ENCODE results near the gene CHD9NB. TPM values are rescaled to one million over a fixed set of nuclear protein-coding genes. Genes with fewer than 3 reads are reported as not detected.
A peak's percentile ranks its signal among the peaks of the same experiment; 100 is the strongest.
"Not testable (repeated sequence)": the region's sequence is repeated elsewhere in the genome, so short reads cannot be mapped to it uniquely, and the experiment has no call there.

The CHD9NB gene
- total and polyA plus RNA-seq, 9 of the 15 experiments (the other 6 are each of a cell fraction or from before 2014, with no cell fraction given): 0.06 to 0.10 (median 0.07) TPM; not detected in 6

DNA sequence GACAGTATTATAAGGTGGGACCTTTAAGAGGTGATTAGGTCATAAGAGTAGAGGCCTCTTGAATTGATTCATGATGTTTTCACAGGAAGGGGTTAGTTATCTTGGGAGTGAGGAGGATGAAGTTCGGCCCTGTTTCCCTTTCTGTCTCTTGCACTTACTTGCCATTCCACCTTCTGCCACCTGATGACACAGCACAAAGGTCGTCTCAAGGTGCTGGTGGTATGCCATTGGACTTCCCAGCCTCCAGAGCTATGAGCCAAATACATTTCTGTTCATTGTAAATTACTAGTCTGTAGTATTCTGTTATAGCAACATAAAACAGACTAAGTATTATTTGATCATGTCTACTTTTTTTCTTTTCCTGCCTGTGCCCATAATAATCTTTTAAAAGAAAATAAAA, 25.6 kb upstream of the CHD9NB start:
- Histone ChIP-seq H3K9ac (ENCODE audit: insufficient read depth in 1 of 2, low read depth in 2 of 2, low read length in 2 of 2) (no peak overlapping the region), H3K36me3 (ENCODE audit: control insufficient read depth, insufficient read depth, low read length) (peaks cover 9% of the 10 kb centered on the region; the same call in 1 of the 3 replicates), H3K4me1 (replicated peaks in 1 of 2; ENCODE audit: control insufficient read depth in 2 of 2, insufficient read depth in 2 of 2, low read length in 2 of 2) (peaks cover 0 to 37% of the 10 kb centered on the region in 2 experiments; a peak in 3 of 5 replicates), H3K4me3 (no peak overlapping the region), H3K9me3 (replicated peaks; ENCODE audit: control insufficient read depth, insufficient read depth, low read depth, low read length) (no peaks in the 10 kb centered on the region; the same call in 1 of the 2 replicates), H3K4me2 (ENCODE audit: insufficient read depth, low read length) (0 out of 2 replicates have a peak overlapping the region, but pooled peaks have one; percentile 56), H3K27ac (ENCODE audit: extremely low read depth, low read depth, low read length) (0 out of 3 replicates have a peak overlapping the region, but pooled peaks have one; percentile 6), H3K79me2 (ENCODE audit: control insufficient read depth, insufficient read depth, low read length) (peaks cover 71% of the 10 kb centered on the region), H3K27me3 (ENCODE audit: control insufficient read depth in 2 of 2, insufficient read depth in 2 of 2, low read length in 2 of 2) (no peaks in the 10 kb centered on the region), H2AFZ (ENCODE audit: low read depth, low read length) (no peak overlapping the region), H4K20me1 (replicated peaks; ENCODE audit: control insufficient read depth, insufficient read depth, low read length) (no peaks in the 10 kb centered on the region; the same call in 1 of the 2 replicates), H3K9me1 (ENCODE audit: control insufficient read depth, insufficient read depth, low read length) (no peaks in the 10 kb centered on the region)
- FAIRE-seq: no peak
- TF ChIP-seq C11orf30 (IDR thresholded peaks at IDR 0.05; ENCODE audit: low read depth) (0 out of 2 replicates have a peak, but pooled peaks have one; percentile 23), ZNF551 (CRISPR knock-in tag; IDR thresholded peaks at IDR 0.05) (no peak), MXI1 (IDR thresholded peaks at IDR 0.05; ENCODE audit: low read depth, low read length) (no peak), NFE2 (IDR thresholded peaks at IDR 0.05; ENCODE audit: low read depth) (peak; percentile 69), ESRRA (IDR thresholded peaks at IDR 0.05; ENCODE audit: borderline replicate concordance, low read depth) (peak; percentile 63; the same call in 1 of the 2 replicates), ZNF316 (IDR thresholded peaks at IDR 0.05) (peak; percentile 32)
- DNase-seq (ENCODE audit: extremely low read depth in 1 of 4, low spot score in 3 of 4): no peak
- in situ Hi-C loops (cut with MboI) (no loop called here), intact Hi-C loops (cut with micrococcal nuclease) (no loop called here)
- ChIA-PET POLR2A (interaction anchor here (0.7 to 1.2 kb wide), 3 partner anchors 23 to 134 kb away, joined by 3 to 4 read pairs (median 4); partner anchors contain the start of gene CHD9), CTCF (ENCODE audit: low intra/inter-chr PET ratio) (interaction anchor here (1.1 kb wide), 1 partner anchor 23 kb away, joined by 4 read pairs; the partner anchor contains the start of gene CHD9)
- BruUV-seq (replicated peaks): no TSS peak
- no peak for ATAC-seq
- WGBS (ENCODE audit: insufficient coverage, low coverage, missing lambda C conversion rate): 13% methylated on average over 2 of the region's 2 CpGs

DNA sequence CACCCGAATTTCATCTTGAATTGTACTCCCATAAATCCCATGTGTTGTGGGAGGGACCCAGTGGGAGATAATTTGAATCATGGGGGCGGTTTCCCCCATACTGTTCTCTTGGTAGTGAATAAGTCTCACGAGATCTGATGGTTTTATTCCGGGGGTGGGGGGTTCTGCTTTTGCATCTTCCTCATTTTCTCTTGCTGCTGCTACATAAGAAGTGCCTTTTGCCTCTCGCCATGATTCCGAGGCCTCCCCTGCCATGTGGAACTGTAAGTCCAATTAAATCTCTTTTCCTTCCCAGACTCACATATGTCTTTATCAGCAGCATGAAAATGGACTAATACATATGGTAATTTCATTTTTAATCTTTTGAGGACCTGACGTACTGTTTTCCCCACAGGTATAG, 22.8 kb upstream of the CHD9NB start:
- DNase-seq (ENCODE audit: extremely low read depth in 1 of 4, low spot score in 3 of 4); H3K9ac ChIP-seq (ENCODE audit: insufficient read depth in 1 of 2, low read depth in 2 of 2, low read length in 2 of 2); POLR2A ChIA-PET; H3K27me3 ChIP-seq (ENCODE audit: control insufficient read depth in 2 of 2, insufficient read depth in 2 of 2, low read length in 2 of 2); H3K4me3 ChIP-seq; ATAC-seq; BruUV-seq (replicated peaks); in situ Hi-C loops (cut with MboI); FAIRE-seq; intact Hi-C loops (cut with micrococcal nuclease); H3K9me1 ChIP-seq (ENCODE audit: control insufficient read depth, insufficient read depth, low read length); H3K9me3 ChIP-seq (replicated peaks; ENCODE audit: control insufficient read depth, insufficient read depth, low read depth, low read length); H2AFZ ChIP-seq (ENCODE audit: low read depth, low read length); H4K20me1 ChIP-seq (replicated peaks; ENCODE audit: control insufficient read depth, insufficient read depth, low read length); H3K27ac ChIP-seq (ENCODE audit: extremely low read depth, low read depth, low read length); H3K4me2 ChIP-seq (ENCODE audit: insufficient read depth, low read length): not testable (repeated sequence)
- CTCF ChIA-PET (ENCODE audit: low intra/inter-chr PET ratio): interaction anchor here (0.6 kb wide), 1 partner anchor 20 kb away, joined by 6 read pairs; the partner anchor contains the start of gene CHD9
- H3K36me3 ChIP-seq (ENCODE audit: control insufficient read depth, insufficient read depth, low read length): peaks cover 25% of the 10 kb centered on the region; the same call in 1 of the 3 replicates
- peaks cover 71% of the 10 kb centered on the region for H3K79me2 ChIP-seq (ENCODE audit: control insufficient read depth, insufficient read depth, low read length)
- 88% methylated on average over 4 of the region's 7 CpGs for WGBS (ENCODE audit: insufficient coverage, low coverage, missing lambda C conversion rate)
- peaks cover 0 to 22% of the 10 kb centered on the region in 2 experiments; a peak in 3 of 5 replicates for H3K4me1 ChIP-seq (replicated peaks in 1 of 2; ENCODE audit: control insufficient read depth in 2 of 2, insufficient read depth in 2 of 2, low read length in 2 of 2)

Measured in K562 (cell line).